Measurements from ENCODE around the gene NPM1. TPM values are rescaled to one million over a fixed set of nuclear protein-coding genes. Genes with fewer than 3 reads are reported as not detected.
"Not testable (repeated sequence)": the region's sequence is repeated elsewhere in the genome, so short reads cannot be mapped to it uniquely, and the experiment has no call there.

Gene NPM1
- total RNA-seq, 1 experiment from 2014 or later = 2,112 TPM

GRCh38 chr5:171392585-171393159 is 5.0 kb downstream of the NPM1 start:
- Mint-ChIP-seq H3K27me3 (ENCODE audit: insufficient read depth, unreplicated experiment) (no peaks in the 10 kb centered on the region), H3K27ac (ENCODE audit: unreplicated experiment) (peak overlapping the region; percentile 59), H3K9me3 (ENCODE audit: unreplicated experiment) (no peaks in the 10 kb centered on the region), H3K36me3 (ENCODE audit: insufficient read depth, unreplicated experiment) (peaks cover 99% of the 10 kb centered on the region), H3K4me3 (ENCODE audit: unreplicated experiment) (peak overlapping the region; percentile 11), H3K4me1 (ENCODE audit: low read depth, unreplicated experiment) (peaks cover 26% of the 10 kb centered on the region)
- ChIA-PET POLR2A (interaction anchor here (0.6 kb wide), 1 partner anchor 351 kb away, joined by 3 read pairs; no protein-coding TSS in a partner anchor), CTCF (interaction anchor here (0.8 kb wide), 1 partner anchor 21 kb away, joined by 3 read pairs; no protein-coding TSS in a partner anchor)
- H3K4me1 ChIP-seq = peaks cover 39% of the 10 kb centered on the region
- H3K9me3 ChIP-seq = no peaks in the 10 kb centered on the region
- no peak for DNase-seq
- no TSS peak for BruUV-seq (replicated peaks)
- TF ChIP-seq CTCF (IDR thresholded peaks at IDR 0.05; ENCODE audit: insufficient read depth in 1 of 2, low read depth in 1 of 2, low read length in 1 of 2, severe bottlenecking in 1 of 2, unreplicated experiment in 1 of 2) = no peak
- intact Hi-C loops (cut with micrococcal nuclease; ENCODE audit: unreplicated experiment) = no loop called here
- H3K36me3 ChIP-seq (ENCODE audit: control insufficient read depth, insufficient read depth, low read length) = peaks cover 8% of the 10 kb centered on the region
- H3K4me3 ChIP-seq (ENCODE audit: low read depth, low read length) = no peak overlapping the region
- no peaks in the 10 kb centered on the region for H3K27me3 ChIP-seq (replicated peaks; ENCODE audit: control insufficient read depth, insufficient read depth, low read length)

GRCh38 chr5:171395042-171395441 is 7.4 kb downstream of the NPM1 start:
- POLR2A ChIA-PET = no interaction called here
- peaks cover 37% of the 10 kb centered on the region for H3K4me1 ChIP-seq
- Mint-ChIP-seq H3K36me3 (ENCODE audit: insufficient read depth, unreplicated experiment) (peaks cover 99% of the 10 kb centered on the region), H3K27ac (ENCODE audit: unreplicated experiment) (no peak overlapping the region), H3K27me3 (ENCODE audit: insufficient read depth, unreplicated experiment) (no peaks in the 10 kb centered on the region), H3K9me3 (ENCODE audit: unreplicated experiment) (no peaks in the 10 kb centered on the region), H3K4me1 (ENCODE audit: low read depth, unreplicated experiment) (peaks cover 18% of the 10 kb centered on the region), H3K4me3 (ENCODE audit: unreplicated experiment) (peak overlapping the region; percentile 1)
- H3K9me3 ChIP-seq = no peaks in the 10 kb centered on the region
- CTCF ChIA-PET = no interaction called here
- BruUV-seq (replicated peaks) = no TSS peak
- DNase-seq = no peak
- intact Hi-C loops (cut with micrococcal nuclease; ENCODE audit: unreplicated experiment) = no loop called here
- no peak overlapping the region for H3K4me3 ChIP-seq (ENCODE audit: low read depth, low read length)
- no peaks in the 10 kb centered on the region for H3K27me3 ChIP-seq (replicated peaks; ENCODE audit: control insufficient read depth, insufficient read depth, low read length)
- no peak for TF ChIP-seq CTCF (IDR thresholded peaks at IDR 0.05; ENCODE audit: insufficient read depth in 1 of 2, low read depth in 1 of 2, low read length in 1 of 2, severe bottlenecking in 1 of 2, unreplicated experiment in 1 of 2)
- H3K36me3 ChIP-seq (ENCODE audit: control insufficient read depth, insufficient read depth, low read length) = peaks cover 8% of the 10 kb centered on the region

- not testable (repeated sequence) for H3K4me3 ChIP-seq (ENCODE audit: low read depth, low read length); H3K4me3 Mint-ChIP-seq (ENCODE audit: unreplicated experiment)
- H3K36me3 ChIP-seq (ENCODE audit: control insufficient read depth, insufficient read depth, low read length) = peaks cover 14% of the 10 kb centered on the region
Measured at GRCh38 chr5:171396583-171396982, 8.9 kb downstream of the NPM1 start.

More at GRCh38 chr5:171396583-171396982, 8.9 kb downstream of the NPM1 start:
- DNase-seq; H3K9me3 Mint-ChIP-seq (ENCODE audit: unreplicated experiment); H3K27ac Mint-ChIP-seq (ENCODE audit: unreplicated experiment); H3K27me3 ChIP-seq (replicated peaks; ENCODE audit: control insufficient read depth, insufficient read depth, low read length); H3K4me1 Mint-ChIP-seq (ENCODE audit: low read depth, unreplicated experiment); H3K9me3 ChIP-seq; H3K27me3 Mint-ChIP-seq (ENCODE audit: insufficient read depth, unreplicated experiment); intact Hi-C loops (cut with micrococcal nuclease; ENCODE audit: unreplicated experiment); CTCF ChIA-PET; BruUV-seq (replicated peaks): not testable (repeated sequence)
- H3K36me3 Mint-ChIP-seq (ENCODE audit: insufficient read depth, unreplicated experiment) = peaks cover 99% of the 10 kb centered on the region
- peaks cover 25% of the 10 kb centered on the region for H3K4me1 ChIP-seq
- POLR2A ChIA-PET = interaction anchor here (1.1 kb wide), 1 partner anchor 9 kb away, joined by 3 read pairs; no protein-coding TSS in a partner anchor

All from Caco-2 (cell line).